HepG2 (cell line): ENCODE results near the gene NCKAP5L. TPM values are rescaled to one million over a fixed set of nuclear protein-coding genes. Genes with fewer than 3 reads are reported as not detected.
A peak's percentile ranks its signal among the peaks of the same experiment; 100 is the strongest.

Experiments used
- FOXJ3 ChIP-seq: sonication (generic); formaldehyde crosslinking; IDR thresholded peaks from 2 replicates; pipeline ENCODE4 v1.4.0; 2020; ENCODE audit warnings: missing genetic modification reagents, mild to moderate bottlenecking, borderline replicate concordance
- HNRNPH1 ChIP-seq: fragments of 200-400 bp; formaldehyde crosslinking; optimal IDR thresholded peaks from 2 replicates; pipeline ENCODE3; 2017; ENCODE audit warnings: mild to moderate bottlenecking, low read depth, low read length
- HNRNPK ChIP-seq: fragments of 200-400 bp; formaldehyde crosslinking; IDR thresholded peaks from 2 replicates; pipeline ENCODE4 v1.6.1; 2018; ENCODE audit warnings: low read length, low read depth, moderate library complexity, mild to moderate bottlenecking; ENCODE audit not compliant: poor library complexity, severe bottlenecking
- MIXL1 ChIP-seq: IDR thresholded peaks from 2 replicates; pipeline ENCODE4 v1.6.1; 2016
- NONO ChIP-seq, 2 experiments: fragments of 450-650 bp in 1 of 2; sonication (generic) in 1 of 2; formaldehyde crosslinking in 1 of 2; IDR thresholded peaks in 1 of 2; conservative IDR thresholded peaks in 1 of 2; 2 replicates each; pipeline versions ENCODE4 v1.6.1 to v1.8.0; 2017 to 2022; ENCODE audit warnings: mild to moderate bottlenecking in 1 of 2, missing genetic modification reagents in 1 of 2, moderate library complexity in 1 of 2
- NR2C2 ChIP-seq: sonication (generic); formaldehyde crosslinking; IDR thresholded peaks from 2 replicates; pipeline ENCODE4 v1.4.0; 2020; ENCODE audit warnings: missing genetic modification reagents, mild to moderate bottlenecking, moderate library complexity, borderline replicate concordance
- NRL ChIP-seq: sonication (generic); formaldehyde crosslinking; IDR thresholded peaks from 2 replicates; pipeline ENCODE4 v1.5.0; 2020; ENCODE audit warnings: missing genetic modification reagents, mild to moderate bottlenecking, moderate library complexity, borderline replicate concordance
- PAX8 ChIP-seq: sonication (generic); formaldehyde crosslinking; IDR thresholded peaks from 2 replicates; pipeline ENCODE4 v1.8.0; 2022; ENCODE audit warnings: mild to moderate bottlenecking, missing genetic modification reagents, borderline replicate concordance
- POLR2G ChIP-seq: fragments of 200-400 bp; formaldehyde crosslinking; IDR thresholded peaks from 2 replicates; pipeline ENCODE4 v1.6.1; 2018; ENCODE audit warnings: mild to moderate bottlenecking, low read depth, low read length, moderate library complexity
- SIX1 ChIP-seq: sonication (generic); formaldehyde crosslinking; IDR thresholded peaks from 2 replicates; pipeline ENCODE4 v1.4.0; 2020; ENCODE audit warnings: missing genetic modification reagents, borderline replicate concordance
- SMARCE1 ChIP-seq: fragments of 450-650 bp; IDR thresholded peaks from 2 replicates; pipeline ENCODE4 v1.6.1; 2017; ENCODE audit warnings: borderline replicate concordance
- TARDBP ChIP-seq: sonication (generic); formaldehyde crosslinking; IDR thresholded peaks from 2 replicates; pipeline ENCODE4 v1.8.0; 2022; ENCODE audit warnings: mild to moderate bottlenecking, missing genetic modification reagents
- TP53 ChIP-seq: sonication (generic); formaldehyde crosslinking; conservative IDR thresholded peaks from 2 replicates; pipeline ENCODE4 v1.4.0; 2020; ENCODE audit warnings: missing genetic modification reagents
- ZFAT ChIP-seq: sonication (generic); formaldehyde crosslinking; conservative IDR thresholded peaks from 2 replicates; pipeline ENCODE4 v1.8.1; 2023; ENCODE audit warnings: missing genetic modification reagents, inconsistent platforms
- ZKSCAN5 ChIP-seq: sonication (generic); formaldehyde crosslinking; IDR thresholded peaks from 2 replicates; pipeline ENCODE4 v1.5.1; 2020; ENCODE audit warnings: mild to moderate bottlenecking, missing genetic modification reagents
- ZNF20 ChIP-seq: sonication (generic); formaldehyde crosslinking; IDR thresholded peaks from 2 replicates; pipeline ENCODE4 v1.4.0; 2020; ENCODE audit warnings: mild to moderate bottlenecking, moderate library complexity, missing genetic modification reagents
- ZNF234 ChIP-seq: sonication (generic); formaldehyde crosslinking; conservative IDR thresholded peaks from 2 replicates; pipeline ENCODE4 v1.5.1; 2020; ENCODE audit warnings: mild to moderate bottlenecking, missing genetic modification reagents
- ZNF569 ChIP-seq: sonication (generic); formaldehyde crosslinking; IDR thresholded peaks from 2 replicates; pipeline ENCODE4 v1.5.0; 2020; ENCODE audit warnings: mild to moderate bottlenecking, missing genetic modification reagents, moderate library complexity, borderline replicate concordance
- ZNF598 ChIP-seq: sonication (generic); formaldehyde crosslinking; IDR thresholded peaks from 2 replicates; pipeline ENCODE4 v1.5.1; 2020; ENCODE audit warnings: mild to moderate bottlenecking, missing genetic modification reagents, borderline replicate concordance
- ZNF720 ChIP-seq: sonication (generic); formaldehyde crosslinking; IDR thresholded peaks from 2 replicates; pipeline ENCODE4 v1.4.0; 2020; ENCODE audit warnings: missing genetic modification reagents
- polyA plus RNA-seq, 8 experiments: library from polyadenylated mRNA; depleted of rRNA in 3 of 8; stranded (reverse) in 7 of 8; unstranded in 1 of 8; fragments of >200 nt; fragmentation: Illumina TruSeq in 4 of 8; extraction: Trizol in 4 of 8; gene quantifications; 2 replicates each; pipeline versions ENCODE4 v1.2.1 to v1.2.3, GENCODE V29; 2011 to 2016; ENCODE audit warnings: low read depth in 4 of 8, missing spikeins in 1 of 8, mixed read lengths in 1 of 8; ENCODE audit not compliant: insufficient read depth in 1 of 8
- total RNA-seq, 5 experiments: library from RNA; depleted of rRNA; stranded (reverse); fragments of >200 nt; fragmentation: Illumina TruSeq; extraction: Trizol; gene quantifications; 2 replicates each; pipeline ENCODE4 v1.2.3, GENCODE V29; 2016; ENCODE audit warnings: low read depth in 1 of 5
- TF ChIP-seq, protein P1 (sequence below), 2 experiments: fragments of 450-650 bp in 1 of 2; sonication (generic) in 1 of 2; formaldehyde crosslinking in 1 of 2; IDR thresholded peaks; 2 replicates each; pipeline versions ENCODE4 v1.6.1 to v1.8.0; 2016 to 2022; ENCODE audit warnings: antibody characterized with exemption in 1 of 2, mild to moderate bottlenecking in 1 of 2, missing genetic modification reagents in 1 of 2

NCKAP5L gene
- total and polyA plus RNA-seq, 2 of the 13 experiments (the other 11 are each of a cell fraction or from before 2014, with no cell fraction given), result 4.1 to 9.0 TPM

DNA sequence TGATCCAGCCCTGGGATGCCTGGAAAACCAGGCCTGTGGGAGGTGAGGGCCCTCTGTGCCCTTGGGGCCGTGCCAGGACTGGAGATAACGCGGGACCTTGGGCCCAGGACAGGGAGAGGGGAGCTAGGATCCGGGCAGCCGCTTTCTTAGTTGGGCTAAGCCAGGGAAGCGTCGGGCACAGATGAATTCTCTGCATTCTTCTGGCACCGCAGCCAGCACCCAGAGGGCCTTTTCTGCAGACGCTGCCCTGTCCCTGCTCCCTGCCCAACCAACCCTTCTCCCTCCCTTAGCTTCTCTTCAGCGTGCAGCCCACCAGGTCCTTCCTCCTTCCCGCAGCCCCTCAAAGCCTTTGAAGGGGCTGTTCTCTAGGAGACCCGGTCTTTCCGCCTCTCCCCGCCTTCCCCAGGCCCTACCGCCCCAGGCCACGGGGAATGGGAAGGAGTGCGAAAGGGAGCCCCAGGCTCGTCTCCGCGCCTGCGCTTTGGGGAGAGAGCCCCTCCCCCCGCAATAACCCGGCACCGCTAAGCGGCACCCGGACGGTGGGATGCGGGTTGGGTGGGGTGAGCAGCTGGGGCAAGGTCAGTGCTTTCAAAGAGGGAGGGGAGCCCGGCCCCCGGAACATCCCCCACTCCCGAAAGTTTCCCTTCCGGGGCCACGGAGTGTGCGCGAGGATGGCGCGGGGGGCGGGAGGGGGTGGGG is 663 bp downstream of the NCKAP5L start (continued):
- TF ChIP-seq, protein P1, sequence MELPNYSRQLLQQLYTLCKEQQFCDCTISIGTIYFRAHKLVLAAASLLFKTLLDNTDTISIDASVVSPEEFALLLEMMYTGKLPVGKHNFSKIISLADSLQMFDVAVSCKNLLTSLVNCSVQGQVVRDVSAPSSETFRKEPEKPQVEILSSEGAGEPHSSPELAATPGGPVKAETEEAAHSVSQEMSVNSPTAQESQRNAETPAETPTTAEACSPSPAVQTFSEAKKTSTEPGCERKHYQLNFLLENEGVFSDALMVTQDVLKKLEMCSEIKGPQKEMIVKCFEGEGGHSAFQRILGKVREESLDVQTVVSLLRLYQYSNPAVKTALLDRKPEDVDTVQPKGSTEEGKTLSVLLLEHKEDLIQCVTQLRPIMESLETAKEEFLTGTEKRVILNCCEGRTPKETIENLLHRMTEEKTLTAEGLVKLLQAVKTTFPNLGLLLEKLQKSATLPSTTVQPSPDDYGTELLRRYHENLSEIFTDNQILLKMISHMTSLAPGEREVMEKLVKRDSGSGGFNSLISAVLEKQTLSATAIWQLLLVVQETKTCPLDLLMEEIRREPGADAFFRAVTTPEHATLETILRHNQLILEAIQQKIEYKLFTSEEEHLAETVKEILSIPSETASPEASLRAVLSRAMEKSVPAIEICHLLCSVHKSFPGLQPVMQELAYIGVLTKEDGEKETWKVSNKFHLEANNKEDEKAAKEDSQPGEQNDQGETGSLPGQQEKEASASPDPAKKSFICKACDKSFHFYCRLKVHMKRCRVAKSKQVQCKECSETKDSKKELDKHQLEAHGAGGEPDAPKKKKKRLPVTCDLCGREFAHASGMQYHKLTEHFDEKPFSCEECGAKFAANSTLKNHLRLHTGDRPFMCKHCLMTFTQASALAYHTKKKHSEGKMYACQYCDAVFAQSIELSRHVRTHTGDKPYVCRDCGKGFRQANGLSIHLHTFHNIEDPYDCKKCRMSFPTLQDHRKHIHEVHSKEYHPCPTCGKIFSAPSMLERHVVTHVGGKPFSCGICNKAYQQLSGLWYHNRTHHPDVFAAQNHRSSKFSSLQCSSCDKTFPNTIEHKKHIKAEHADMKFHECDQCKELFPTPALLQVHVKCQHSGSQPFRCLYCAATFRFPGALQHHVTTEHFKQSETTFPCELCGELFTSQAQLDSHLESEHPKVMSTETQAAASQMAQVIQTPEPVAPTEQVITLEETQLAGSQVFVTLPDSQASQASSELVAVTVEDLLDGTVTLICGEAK (IDR thresholded peaks at IDR 0.05), result no peak
- TF ChIP-seq, protein P1 (CRISPR knock-in tag; IDR thresholded peaks at IDR 0.05), result no peak
- TF ChIP-seq MIXL1 (CRISPR knock-in tag), result no peak
- no peak for TF ChIP-seq HNRNPK
- TF ChIP-seq TARDBP (CRISPR knock-in tag), result peak; percentile 4; the same call in 1 of the 2 replicates
- TF ChIP-seq ZKSCAN5 (CRISPR knock-in tag), result no peak
- TF ChIP-seq ZNF569, result no peak
- no peak for TF ChIP-seq TP53 (CRISPR knock-in tag)
- TF ChIP-seq NRL (CRISPR knock-in tag), result peak; percentile 88; the same call in 1 of the 2 replicates
- TF ChIP-seq NONO (IDR thresholded peaks at IDR 0.05), result no peak
- TF ChIP-seq NONO (CRISPR knock-in tag; conservative IDR thresholded peaks at IDR 0.05), result peak; percentile 82
- TF ChIP-seq HNRNPH1, result no peak
- TF ChIP-seq FOXJ3 (CRISPR knock-in tag), result no peak
- TF ChIP-seq PAX8 (CRISPR knock-in tag), result no peak
- no peak for TF ChIP-seq ZNF234 (CRISPR knock-in tag)
- TF ChIP-seq ZNF720 (CRISPR knock-in tag), result no peak
- peak; percentile 62; the same call in 1 of the 2 replicates for TF ChIP-seq POLR2G
- TF ChIP-seq SIX1 (CRISPR knock-in tag), result no peak
- TF ChIP-seq SMARCE1, result no peak
- TF ChIP-seq ZNF20 (CRISPR knock-in tag), result no peak
- TF ChIP-seq ZNF598, result 0 out of 2 replicates have a peak, but pooled peaks have one; percentile 60
- peak; percentile 97 for TF ChIP-seq NR2C2 (CRISPR knock-in tag)
- TF ChIP-seq ZFAT (CRISPR knock-in tag), result no peak
